Left lobe of liver (tissue), 2 donors: Measurements from ENCODE around the gene SLC7A9. TPM values are rescaled to one million over a fixed set of nuclear protein-coding genes. Genes with fewer than 3 reads are reported as not detected.
"Not testable (repeated sequence)": the region's sequence is repeated elsewhere in the genome, so short reads cannot be mapped to it uniquely, and the experiment has no call there.

Experiments used
- ATAC-seq: fragments of 200-7000 bp; cut with Tn5 transposase; one replicate; pipeline ENCODE4 v1.9.1; 2020; ENCODE audit warnings: mild to moderate bottlenecking, moderate library complexity
- DNase-seq: peaks from one replicate; pipeline ENCODE4 v3.0.0-alpha.2; 2020; ENCODE audit warnings: low spot score
- total RNA-seq: library from RNA; stranded (reverse); gene quantifications from one replicate; pipeline ENCODE4 v1.2.1, GENCODE V29; 2021
- donor health status: DM: no; HTN: no; CAD: no; lungs with moderate emphysema.
- donor health status: DM: no; HTN: yes; CAD: no.

Gene SLC7A9
- total RNA-seq, 1 donor from 2014 or later = 11.4 TPM

DNA sequence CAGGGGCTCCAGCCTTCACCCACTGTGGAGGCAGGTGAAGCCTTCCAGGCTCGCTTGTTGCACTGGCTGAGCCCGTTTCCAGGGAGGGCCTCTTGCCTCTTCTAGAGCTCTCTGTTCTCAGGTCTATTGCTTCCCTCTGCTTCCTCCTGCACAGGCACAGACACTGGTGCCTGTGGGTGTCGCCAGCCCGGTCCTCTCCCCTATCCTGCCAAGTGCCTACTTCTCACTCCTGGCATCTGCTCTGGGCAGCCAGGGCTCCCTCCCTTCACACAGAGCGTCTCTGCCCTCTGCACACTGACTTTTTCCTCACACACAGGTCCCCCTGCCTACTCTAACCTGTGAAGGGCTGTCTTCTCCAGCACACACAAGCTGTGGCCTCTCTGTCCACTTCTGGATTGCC lies 60.3 kb downstream of the SLC7A9 start:
- ATAC-seq (peak; percentile 46), DNase-seq (no peak)

DNA sequence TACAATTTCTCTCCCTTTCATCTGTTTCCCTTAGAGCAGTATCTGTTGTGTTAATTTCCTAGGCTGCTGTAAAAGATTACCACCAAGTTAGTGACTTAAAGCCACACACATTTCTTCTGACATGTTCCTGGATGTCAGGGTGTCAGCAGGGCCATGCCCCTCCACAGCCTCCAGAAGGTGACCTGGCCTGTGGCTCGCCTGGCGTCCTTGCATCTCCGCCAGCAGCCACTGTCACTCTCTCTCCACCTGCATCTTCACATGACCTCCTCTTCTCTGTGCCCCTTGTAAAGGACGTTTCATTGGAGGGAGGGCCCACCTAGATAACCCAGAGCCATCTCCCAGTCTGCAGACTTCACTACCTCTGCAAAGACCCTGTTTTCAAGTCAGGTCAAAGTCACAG lies 61.3 kb downstream of the SLC7A9 start:
- no peak for DNase-seq
- no peak for ATAC-seq

DNA sequence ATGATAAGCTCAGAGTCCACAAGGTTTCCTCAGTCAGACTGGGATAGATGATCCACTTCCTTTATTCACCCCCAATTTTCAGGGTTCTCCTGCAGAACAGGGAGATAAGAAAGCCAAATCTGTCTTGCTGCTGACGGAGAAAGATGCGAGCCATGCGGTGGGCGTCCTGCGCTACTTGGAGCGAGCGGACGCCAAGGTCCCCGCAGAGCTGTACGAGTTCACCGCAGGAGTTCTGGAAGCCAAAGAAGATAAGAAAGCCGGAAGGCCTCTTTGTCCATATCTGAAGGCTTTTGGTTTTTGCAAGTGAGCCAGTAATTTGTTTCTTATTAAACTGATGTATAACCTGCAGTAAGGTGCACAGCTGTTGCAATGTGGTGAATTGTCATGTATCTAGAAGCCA lies 66.7 kb downstream of the SLC7A9 start:
- ATAC-seq (no peak), DNase-seq (no peak)

DNA sequence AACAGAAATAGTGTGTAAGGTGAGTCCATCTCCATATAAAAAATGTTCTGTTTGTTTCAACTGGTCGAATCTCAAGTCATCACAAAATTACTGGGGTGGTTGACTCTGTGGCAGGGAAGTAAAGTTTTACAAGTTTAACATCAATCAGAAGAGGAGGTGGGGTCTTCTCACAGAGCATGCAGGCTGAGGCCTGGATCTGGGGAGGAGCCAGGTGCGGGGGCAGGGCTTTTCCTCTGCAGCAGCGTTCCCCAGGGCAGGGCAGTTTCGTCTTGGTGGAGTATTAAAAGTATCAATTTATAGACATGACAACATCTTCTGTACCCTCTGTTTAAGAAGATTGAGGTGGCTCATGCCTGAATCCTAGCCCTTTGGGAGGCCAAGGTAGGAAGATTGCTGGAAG lies 68.8 kb downstream of the SLC7A9 start:
- DNase-seq = no peak
- no peak for ATAC-seq

DNA sequence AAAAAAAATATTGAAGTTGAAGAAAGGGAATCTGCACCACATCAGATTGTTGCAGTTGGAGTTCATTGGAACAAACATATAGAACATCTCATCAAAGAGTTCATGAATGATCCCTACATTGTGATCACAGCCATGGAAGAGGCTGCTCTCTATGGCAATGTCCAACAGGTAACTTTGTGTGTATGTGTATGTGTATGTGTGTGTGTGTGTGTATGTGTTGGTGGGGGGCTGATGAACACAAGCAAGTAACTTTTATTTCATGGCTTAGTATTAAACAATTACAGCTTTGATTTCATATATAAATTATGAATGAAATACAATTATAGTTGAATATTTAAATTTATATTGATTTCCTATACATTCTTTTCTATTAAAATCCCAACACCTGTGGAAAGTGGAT lies 69.4 kb downstream of the SLC7A9 start:
- ATAC-seq (no peak), DNase-seq (no peak)

DNA sequence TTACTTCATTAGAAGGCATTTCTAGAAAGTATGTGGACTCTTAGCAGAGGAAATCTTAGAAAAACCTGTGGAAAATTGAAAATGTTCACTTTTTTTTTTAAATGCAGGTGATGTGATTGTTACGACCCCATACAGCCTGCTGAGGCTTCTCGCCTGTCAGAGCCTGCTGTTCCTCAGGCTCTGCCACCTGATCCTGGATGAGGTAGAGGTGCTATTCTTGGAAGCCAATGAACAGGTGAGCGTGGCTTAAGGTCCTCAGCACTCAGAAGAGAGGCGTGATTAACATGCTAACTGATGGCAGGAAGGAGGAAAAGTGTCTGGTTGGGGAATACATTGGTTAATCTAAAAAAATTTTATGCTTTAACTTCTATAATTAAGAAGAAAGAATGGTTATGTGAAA lies 71.4 kb downstream of the SLC7A9 start:
- ATAC-seq (no peak), DNase-seq (no peak)

DNA sequence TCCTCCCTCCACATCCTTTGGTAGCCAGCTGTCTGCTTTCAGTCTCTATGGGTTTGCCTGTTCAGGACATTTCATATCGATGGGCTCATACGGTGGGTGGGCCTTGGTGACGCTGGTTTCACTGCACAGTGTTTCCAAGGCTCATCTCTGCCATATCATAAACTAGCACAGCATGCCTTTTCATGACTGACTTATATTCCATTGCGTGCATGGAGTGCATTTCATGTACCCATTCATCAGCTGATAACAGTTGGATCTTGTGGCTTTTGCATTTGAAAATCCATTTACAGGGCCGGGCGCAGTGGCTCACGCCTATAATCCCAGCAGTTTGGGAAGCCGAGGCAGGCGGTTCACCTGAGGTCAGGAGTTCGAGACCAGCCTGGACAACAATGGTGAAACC lies 80.1 kb downstream of the SLC7A9 start:
- no peak for ATAC-seq
- no peak for DNase-seq

DNA sequence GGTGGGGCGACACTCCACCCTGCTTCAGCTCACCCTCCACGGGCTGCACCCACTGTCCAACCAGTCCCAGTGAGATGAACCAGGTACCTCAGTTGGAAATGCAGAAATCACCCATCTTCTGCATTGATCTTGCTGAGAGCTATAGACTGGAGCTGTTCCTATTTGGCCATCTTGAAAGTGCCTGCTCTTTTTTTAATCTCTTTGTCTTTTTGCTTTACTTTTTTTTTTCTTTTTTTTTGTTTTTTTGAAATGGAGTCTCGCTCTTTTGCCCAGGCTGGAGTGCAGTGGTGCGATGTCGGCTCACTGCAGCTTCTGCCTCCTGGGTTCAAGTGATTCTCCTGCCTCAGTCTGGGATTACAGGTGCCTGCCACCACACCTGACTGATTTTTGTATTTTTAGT lies 81.7 kb downstream of the SLC7A9 start:
- ATAC-seq, DNase-seq: not testable (repeated sequence)

DNA sequence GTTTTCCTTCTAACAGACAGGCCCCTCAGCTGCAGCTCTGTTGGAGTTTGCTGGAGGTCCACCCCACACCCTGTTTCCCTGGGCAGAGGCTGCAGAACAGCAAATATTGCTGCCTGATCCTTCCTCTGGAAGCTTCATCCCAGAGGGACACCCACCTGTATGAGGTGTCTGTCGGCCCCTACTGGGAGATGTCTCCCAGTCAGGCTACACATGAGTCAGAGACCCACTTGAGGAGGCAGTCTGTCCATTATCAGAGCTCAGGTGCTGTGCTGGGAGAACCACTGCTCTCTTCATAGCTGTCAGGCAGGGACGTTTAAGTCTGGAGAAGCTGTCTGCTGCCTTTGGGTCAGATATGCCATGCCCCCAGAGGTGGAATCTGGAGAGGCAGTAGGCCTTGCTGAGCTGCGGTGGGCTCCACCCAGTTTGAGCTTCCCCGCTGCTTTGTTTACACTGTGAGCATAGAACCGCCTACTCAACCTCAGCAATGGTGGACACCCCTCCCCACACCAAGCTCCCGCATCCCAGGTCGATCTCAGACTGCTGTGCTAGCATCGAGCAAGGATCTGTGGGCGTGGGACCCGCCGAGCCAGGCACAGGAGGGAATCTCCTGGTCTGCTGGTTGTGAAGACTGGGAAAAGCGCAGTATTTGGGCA lies 82.3 kb downstream of the SLC7A9 start:
- not testable (repeated sequence) for DNase-seq

DNA sequence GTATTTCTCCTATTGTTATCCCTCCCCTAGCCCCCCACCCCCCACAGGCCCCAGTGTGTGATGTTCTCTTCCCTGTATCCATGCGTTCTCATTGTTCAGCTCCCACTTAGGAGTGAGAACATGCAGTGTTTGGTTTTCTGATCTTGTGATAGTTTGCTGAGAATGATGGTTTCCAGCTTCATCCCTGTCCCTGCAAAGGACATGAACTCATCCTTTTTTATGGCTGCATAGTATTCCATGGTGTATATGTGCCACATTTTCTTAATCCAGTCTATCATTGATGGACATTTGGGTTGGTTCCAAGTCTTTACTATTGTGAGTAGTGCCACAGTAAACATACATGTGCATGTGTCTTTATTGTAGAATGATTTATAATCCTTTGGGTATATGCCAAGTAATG lies 87.5 kb downstream of the SLC7A9 start:
- not testable (repeated sequence) for ATAC-seq, DNase-seq

More for the DNA sequence above, 82.3 kb downstream of the SLC7A9 start:
- ATAC-seq = not testable (repeated sequence)

DNA sequence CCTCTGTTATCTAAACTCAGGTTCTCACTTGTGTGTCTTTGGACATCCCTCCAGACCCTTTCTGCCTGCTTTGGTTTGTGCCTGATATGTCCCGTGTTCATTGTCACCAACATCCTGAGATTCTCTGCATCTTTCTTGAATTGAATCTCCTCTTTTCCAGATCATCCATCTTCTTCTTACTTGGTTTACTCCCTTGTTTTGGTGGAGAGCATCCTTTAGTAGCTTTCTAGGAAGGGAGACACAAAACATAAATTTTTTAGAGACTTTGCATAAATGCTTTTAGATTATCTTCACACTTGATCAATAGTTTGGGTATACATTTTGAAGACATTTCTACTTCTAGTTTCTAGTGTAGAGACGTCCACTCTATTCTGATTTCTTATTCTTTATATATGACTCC lies 88.3 kb downstream of the SLC7A9 start:
- DNase-seq (no peak), ATAC-seq (no peak)

Other genes starting within 250 kb of the SLC7A9 start
- 8.4 TPM for gene ANKRD27, start 194.6 kb downstream of the SLC7A9 start, total RNA-seq
- 0.10 TPM for gene RGS9BP, start 193.9 kb downstream of the SLC7A9 start, total RNA-seq
- gene NUDT19, start 177.9 kb downstream of the SLC7A9 start, total RNA-seq = 8.2 TPM
- not detected for gene TDRD12, start 150.0 kb downstream of the SLC7A9 start, total RNA-seq
- gene CEP89, start 102.2 kb upstream of the SLC7A9 start, total RNA-seq = 4.6 TPM
- gene FAAP24, start 102.5 kb upstream of the SLC7A9 start, total RNA-seq = 1.1 TPM
- 9.9 TPM for gene RHPN2, start 195.1 kb upstream of the SLC7A9 start, total RNA-seq
- gene GPATCH1, start 211.4 kb upstream of the SLC7A9 start, total RNA-seq = 4.0 TPM